Stromal cell of bone marrow (primary cell): ENCODE measurements around the gene ZMYND8.
A peak's percentile ranks its signal among the peaks of the same experiment; 100 is the strongest.
"Not testable (repeated sequence)": the region's sequence is repeated elsewhere in the genome, so short reads cannot be mapped to it uniquely, and the experiment has no call there.

ENCODE experiments used
- DNase-seq: peaks from one replicate; pipeline ENCODE4 v3.0.0-alpha.2; 2012; ENCODE audit warnings: low read depth

ZMYND8 gene

GRCh38 chr20:47264137-47264769 lies 92.2 kb downstream of the ZMYND8 start:
- DNase-seq, result not testable (repeated sequence)

- DNase-seq, result no peak
Observed at GRCh38 chr20:47263465-47264084, 92.9 kb downstream of the ZMYND8 start.

GRCh38 chr20:47263080-47263464 lies 93.4 kb downstream of the ZMYND8 start:
- DNase-seq, result no peak

- no peak for DNase-seq
Observed at GRCh38 chr20:47262365-47263013, 94.0 kb downstream of the ZMYND8 start.

- no peak for DNase-seq
Observed at GRCh38 chr20:47262008-47262364, 94.5 kb downstream of the ZMYND8 start.

- DNase-seq, result not testable (repeated sequence)
Observed at GRCh38 chr20:47261161-47261774, 95.2 kb downstream of the ZMYND8 start.

- DNase-seq, result not testable (repeated sequence)
Observed at GRCh38 chr20:47260540-47261126, 95.9 kb downstream of the ZMYND8 start.

GRCh38 chr20:47258745-47259695 lies 97.5 kb downstream of the ZMYND8 start:
- DNase-seq, result peak; percentile 50

GRCh38 chr20:47257771-47258170 lies 98.7 kb downstream of the ZMYND8 start:
- no peak for DNase-seq

GRCh38 chr20:47257256-47257655 lies 99.2 kb downstream of the ZMYND8 start:
- DNase-seq, result no peak

- no peak for DNase-seq
Observed at GRCh38 chr20:47256668-47257236, 99.7 kb downstream of the ZMYND8 start.

GRCh38 chr20:47253872-47254271 lies 102.6 kb downstream of the ZMYND8 start:
- no peak for DNase-seq

GRCh38 chr20:47252879-47253307 lies 103.6 kb downstream of the ZMYND8 start:
- no peak for DNase-seq

GRCh38 chr20:47251154-47252020 lies 105.1 kb downstream of the ZMYND8 start:
- no peak for DNase-seq

- DNase-seq, result no peak
Observed at GRCh38 chr20:47250360-47250759, 106.1 kb downstream of the ZMYND8 start.

GRCh38 chr20:47249913-47250312 lies 106.6 kb downstream of the ZMYND8 start:
- DNase-seq, result no peak

- no peak for DNase-seq
Observed at GRCh38 chr20:47248448-47248966, 108.0 kb downstream of the ZMYND8 start.

GRCh38 chr20:47247972-47248371 lies 108.5 kb downstream of the ZMYND8 start:
- no peak for DNase-seq

GRCh38 chr20:47246061-47246777 lies 110.3 kb downstream of the ZMYND8 start:
- DNase-seq, result no peak
